NT2/D1 (cell line): ENCODE results near the gene HOXD4.

Experiments
- DNase-seq: peaks from one replicate; pipeline ENCODE4 v3.0.0-alpha.2; 2011; ENCODE audit warnings: low read depth, low spot score
- H3K27me3 ChIP-seq: 2 replicates; pipeline ENCODE4 v1.6.0; 2011; ENCODE audit warnings: mild to moderate bottlenecking; ENCODE audit not compliant: insufficient read length, insufficient read depth
- H3K36me3 ChIP-seq: 2 replicates; pipeline ENCODE4 v1.6.1; 2011; ENCODE audit warnings: mild to moderate bottlenecking, low read length, mixed read lengths; ENCODE audit not compliant: insufficient read depth, insufficient read length
- H3K4me1 ChIP-seq: 2 replicates; pipeline ENCODE4 v1.5.1; 2011; ENCODE audit not compliant: insufficient read depth, insufficient read length
- H3K4me3 ChIP-seq: 2 replicates; pipeline ENCODE4 v1.5.1; 2011; ENCODE audit warnings: low read depth; ENCODE audit not compliant: insufficient read length
- H3K9ac ChIP-seq: 2 replicates; pipeline ENCODE4 v1.6.0; 2011; ENCODE audit warnings: low read depth; ENCODE audit not compliant: insufficient read length
- H3K9me3 ChIP-seq: 2 replicates; pipeline ENCODE4 v1.5.1; 2011; ENCODE audit warnings: mild to moderate bottlenecking, low read length; ENCODE audit not compliant: insufficient read depth
- SUZ12 ChIP-seq: IDR thresholded peaks from 2 replicates; pipeline ENCODE4 v1.6.1; 2011; ENCODE audit not compliant: insufficient read length, insufficient read depth; ENCODE audit errors: extremely low read depth
- YY1 ChIP-seq: IDR thresholded peaks from 2 replicates; pipeline ENCODE4 v1.6.1; 2011; ENCODE audit not compliant: insufficient read length, insufficient read depth
- ZNF274 ChIP-seq: IDR thresholded peaks from 2 replicates; pipeline ENCODE4 v1.6.1; 2011; ENCODE audit warnings: mild to moderate bottlenecking, low read depth, low read length

Gene HOXD4

GRCh38 chr2:176121190-176122051 lies 29.9 kb upstream of the HOXD4 start:
- Histone ChIP-seq H3K4me1 (peaks cover 3% of the 10 kb centered on the region), H3K9ac (no peak overlapping the region), H3K36me3 (peaks cover 9% of the 10 kb centered on the region), H3K9me3 (peaks cover 10% of the 10 kb centered on the region; the same call in 1 of the 2 replicates), H3K27me3 (peaks cover 99% of the 10 kb centered on the region), H3K4me3 (no peak overlapping the region)
- TF ChIP-seq ZNF274 = no peak
- no peak for TF ChIP-seq YY1
- TF ChIP-seq SUZ12 = peak; percentile 98
- DNase-seq = no peak

GRCh38 chr2:176122052-176122682 lies 29.2 kb upstream of the HOXD4 start:
- Histone ChIP-seq H3K9me3 (peaks cover 4% of the 10 kb centered on the region; the same call in 1 of the 2 replicates), H3K27me3 (peaks cover 99% of the 10 kb centered on the region), H3K36me3 (peaks cover 5% of the 10 kb centered on the region), H3K4me1 (peaks cover 3% of the 10 kb centered on the region), H3K9ac (no peak overlapping the region), H3K4me3 (peak overlapping the region; percentile 55)
- TF ChIP-seq ZNF274 (no peak), SUZ12 (peak; percentile 32), YY1 (no peak)
- DNase-seq = no peak

DNA sequence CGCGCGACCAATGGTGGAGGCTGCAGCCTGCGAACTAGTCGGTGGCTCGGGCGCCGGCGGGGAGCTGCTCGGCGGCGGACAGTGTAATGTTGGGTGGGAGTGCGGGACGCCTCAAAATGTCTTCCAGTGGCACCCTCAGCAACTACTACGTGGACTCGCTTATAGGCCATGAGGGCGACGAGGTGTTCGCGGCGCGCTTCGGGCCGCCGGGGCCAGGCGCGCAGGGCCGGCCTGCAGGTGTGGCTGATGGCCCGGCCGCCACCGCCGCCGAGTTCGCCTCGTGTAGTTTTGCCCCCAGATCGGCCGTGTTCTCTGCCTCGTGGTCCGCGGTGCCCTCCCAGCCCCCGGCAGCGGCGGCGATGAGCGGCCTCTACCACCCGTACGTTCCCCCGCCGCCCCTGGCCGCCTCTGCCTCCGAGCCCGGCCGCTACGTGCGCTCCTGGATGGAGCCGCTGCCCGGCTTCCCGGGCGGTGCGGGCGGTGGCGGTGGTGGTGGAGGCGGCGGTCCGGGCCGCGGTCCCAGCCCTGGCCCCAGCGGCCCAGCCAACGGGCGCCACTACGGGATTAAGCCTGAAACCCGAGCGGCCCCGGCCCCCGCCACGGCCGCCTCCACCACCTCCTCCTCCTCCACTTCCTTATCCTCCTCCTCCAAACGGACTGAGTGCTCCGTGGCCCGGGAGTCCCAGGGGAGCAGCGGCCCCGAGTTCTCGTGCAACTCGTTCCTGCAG lies 28.5 kb upstream of the HOXD4 start, which contains the start of gene HOXD9:
Gene HOXD9 (plus strand): TSS at position 37 of the 728 bp plus-strand sequence. CDS start 50 bp downstream, at position 87.
- DNase-seq = no peak
- peak within 1 kb of the TSS; percentile 62 for H3K9ac ChIP-seq
- no peaks in the 10 kb centered on the region for H3K36me3 ChIP-seq
- H3K4me3 ChIP-seq = peak within 1 kb of the TSS; percentile 55
- no peaks in the 10 kb centered on the region; the same call in 1 of the 2 replicates for H3K9me3 ChIP-seq
- peaks cover 99% of the 10 kb centered on the region for H3K27me3 ChIP-seq
- TF ChIP-seq SUZ12 (peak; percentile 15), YY1 (no peak)
- H3K4me1 ChIP-seq = peaks cover 3% of the 10 kb centered on the region

DNA sequence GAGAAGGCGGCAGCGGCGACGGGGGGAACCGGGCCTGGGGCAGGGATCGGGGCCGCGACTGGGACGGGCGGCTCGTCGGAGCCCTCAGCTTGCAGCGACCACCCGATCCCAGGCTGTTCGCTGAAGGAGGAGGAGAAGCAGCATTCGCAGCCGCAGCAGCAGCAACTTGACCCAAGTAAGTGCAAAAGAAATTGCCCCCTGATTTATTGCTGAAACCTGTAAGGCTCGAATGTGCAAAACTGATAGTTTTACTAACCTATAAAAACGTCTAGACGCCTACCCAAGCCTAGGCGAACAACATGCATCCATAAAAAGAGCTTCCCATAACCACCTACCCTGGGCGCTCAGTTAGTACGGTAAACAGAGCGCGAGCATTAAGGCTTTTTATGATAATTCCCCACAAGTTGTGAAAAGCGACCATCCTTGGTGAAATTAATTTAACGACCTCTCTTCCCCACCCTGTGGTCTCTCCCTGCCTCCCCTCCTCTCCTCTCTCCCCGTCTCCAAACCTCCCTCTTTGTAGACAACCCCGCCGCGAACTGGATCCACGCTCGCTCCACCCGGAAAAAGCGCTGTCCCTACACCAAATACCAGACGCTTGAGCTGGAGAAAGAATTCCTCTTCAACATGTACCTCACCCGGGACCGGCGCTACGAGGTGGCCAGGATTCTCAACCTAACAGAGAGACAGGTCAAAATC lies 27.8 kb upstream of the HOXD4 start:
- Histone ChIP-seq H3K36me3 (no peaks in the 10 kb centered on the region), H3K27me3 (peaks cover 99% of the 10 kb centered on the region), H3K9ac (no peak overlapping the region), H3K4me3 (peak overlapping the region; percentile 55), H3K4me1 (peaks cover 3% of the 10 kb centered on the region), H3K9me3 (no peaks in the 10 kb centered on the region; the same call in 1 of the 2 replicates)
- TF ChIP-seq YY1 (no peak), SUZ12 (peak; percentile 80), ZNF274 (no peak)
- DNase-seq = no peak

- peaks cover 100% of the 10 kb centered on the region for H3K27me3 ChIP-seq
- no peaks in the 10 kb centered on the region for H3K9me3 ChIP-seq
- DNase-seq = no peak
- TF ChIP-seq ZNF274 = no peak
- TF ChIP-seq YY1 = no peak
- TF ChIP-seq SUZ12 = no peak
- peaks cover 8% of the 10 kb centered on the region for H3K4me1 ChIP-seq
- no peak overlapping the region for H3K9ac ChIP-seq
- H3K4me3 ChIP-seq = no peak overlapping the region
- no peaks in the 10 kb centered on the region for H3K36me3 ChIP-seq
Observed at GRCh38 chr2:176124110-176124946, 27.0 kb upstream of the HOXD4 start.
